Upper lobe of right lung (tissue), 1 donor: ENCODE results near the gene TIFAB. TPM values are rescaled to one million over a fixed set of nuclear protein-coding genes. Genes with fewer than 3 reads are reported as not detected.

Experiments used
- ATAC-seq: fragments of 200-7000 bp; cut with Tn5 transposase; one replicate; pipeline ENCODE4 v1.9.1; 2020; ENCODE audit warnings: mild to moderate bottlenecking, moderate library complexity
- DNase-seq: peaks from one replicate; pipeline ENCODE4 v3.0.0-alpha.2; 2020
- H3K27ac ChIP-seq: fragments of 200-600 bp; one replicate; pipeline ENCODE4 v1.8.0; 2022
- H3K27me3 ChIP-seq: fragments of 200-600 bp; one replicate; pipeline ENCODE4 v1.8.0; 2022; ENCODE audit warnings: mild to moderate bottlenecking
- H3K36me3 ChIP-seq: fragments of 200-600 bp; one replicate; pipeline ENCODE4 v1.8.0; 2022
- H3K4me1 ChIP-seq: fragments of 200-600 bp; one replicate; pipeline ENCODE4 v1.8.0; 2022
- H3K4me3 ChIP-seq: fragments of 200-600 bp; one replicate; pipeline ENCODE4 v1.8.0; 2022; ENCODE audit warnings: mild to moderate bottlenecking
- H3K9me3 ChIP-seq: fragments of 200-600 bp; one replicate; pipeline ENCODE4 v1.8.0; 2022
- intact Hi-C: fragments of 100-400 bp; cut with DNase I; formaldehyde crosslinking; loops from one replicate; pipeline ENCODE4 v1.11.0; 2022
- total RNA-seq: library from RNA; stranded (reverse); fragmentation: NEBNext Ultra II Directional; extraction: Animal tissue kit (Norgen Biotek cat#: 25700); gene quantifications from one replicate; pipeline ENCODE4 v1.2.1, GENCODE V29; 2021
- TF ChIP-seq, protein P1 (sequence below): fragments of 200-600 bp; IDR thresholded peaks from one replicate; pipeline ENCODE4 v1.8.0; 2022; ENCODE audit warnings: antibody characterized with exemption
- donor health status: DM: no; HTN: yes; CAD: no; lungs with severe emphysema.

TIFAB gene
- total RNA-seq, 1 donor from 2014 or later, result 0.43 TPM

DNA sequence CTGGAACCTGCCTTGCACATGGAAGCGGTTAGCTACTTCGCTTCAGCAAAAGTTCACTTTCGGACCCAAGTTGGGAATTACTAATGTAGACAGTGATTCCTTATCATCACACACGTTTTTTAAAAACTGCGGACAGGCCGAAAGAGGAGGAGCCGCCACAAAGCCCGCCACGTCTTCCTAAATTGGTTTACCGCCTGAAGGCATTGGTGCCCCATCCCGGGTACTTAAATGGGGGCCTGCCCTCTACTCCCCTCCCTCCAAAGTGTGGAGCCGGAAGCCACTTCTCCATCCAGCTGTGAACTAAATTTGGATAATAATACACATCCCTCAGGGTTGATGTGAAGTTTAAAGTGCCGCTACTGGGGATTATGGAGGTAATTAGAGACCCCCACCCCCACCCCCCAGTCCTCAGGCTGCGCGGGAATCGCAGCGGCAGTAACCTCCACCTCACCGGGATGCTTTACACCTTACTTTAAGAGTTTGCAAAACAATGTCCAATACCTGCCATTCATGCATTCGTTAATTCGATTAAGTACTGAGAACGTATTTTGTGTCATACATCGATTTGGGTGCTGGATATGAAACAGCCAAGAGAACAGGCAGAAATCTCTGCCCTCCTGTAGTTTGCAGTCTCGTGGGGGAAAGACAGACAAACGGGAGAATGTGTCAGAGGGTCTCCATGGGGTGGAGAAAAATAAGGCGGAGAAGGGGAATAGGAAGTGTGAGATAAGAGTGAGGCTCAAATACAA, 52.2 kb downstream of the TIFAB start:
- Histone ChIP-seq H3K4me3 (peak overlapping the region; percentile 82), H3K9me3 (no peaks in the 10 kb centered on the region), H3K27ac (peak overlapping the region; percentile 94), H3K36me3 (no peaks in the 10 kb centered on the region), H3K4me1 (peaks cover 31% of the 10 kb centered on the region), H3K27me3 (no peaks in the 10 kb centered on the region)
- DNase-seq (no peak), ATAC-seq (no peak)
- intact Hi-C loops, result no loop called here
- TF ChIP-seq, protein P1, sequence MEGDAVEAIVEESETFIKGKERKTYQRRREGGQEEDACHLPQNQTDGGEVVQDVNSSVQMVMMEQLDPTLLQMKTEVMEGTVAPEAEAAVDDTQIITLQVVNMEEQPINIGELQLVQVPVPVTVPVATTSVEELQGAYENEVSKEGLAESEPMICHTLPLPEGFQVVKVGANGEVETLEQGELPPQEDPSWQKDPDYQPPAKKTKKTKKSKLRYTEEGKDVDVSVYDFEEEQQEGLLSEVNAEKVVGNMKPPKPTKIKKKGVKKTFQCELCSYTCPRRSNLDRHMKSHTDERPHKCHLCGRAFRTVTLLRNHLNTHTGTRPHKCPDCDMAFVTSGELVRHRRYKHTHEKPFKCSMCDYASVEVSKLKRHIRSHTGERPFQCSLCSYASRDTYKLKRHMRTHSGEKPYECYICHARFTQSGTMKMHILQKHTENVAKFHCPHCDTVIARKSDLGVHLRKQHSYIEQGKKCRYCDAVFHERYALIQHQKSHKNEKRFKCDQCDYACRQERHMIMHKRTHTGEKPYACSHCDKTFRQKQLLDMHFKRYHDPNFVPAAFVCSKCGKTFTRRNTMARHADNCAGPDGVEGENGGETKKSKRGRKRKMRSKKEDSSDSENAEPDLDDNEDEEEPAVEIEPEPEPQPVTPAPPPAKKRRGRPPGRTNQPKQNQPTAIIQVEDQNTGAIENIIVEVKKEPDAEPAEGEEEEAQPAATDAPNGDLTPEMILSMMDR, result no peak

DNA sequence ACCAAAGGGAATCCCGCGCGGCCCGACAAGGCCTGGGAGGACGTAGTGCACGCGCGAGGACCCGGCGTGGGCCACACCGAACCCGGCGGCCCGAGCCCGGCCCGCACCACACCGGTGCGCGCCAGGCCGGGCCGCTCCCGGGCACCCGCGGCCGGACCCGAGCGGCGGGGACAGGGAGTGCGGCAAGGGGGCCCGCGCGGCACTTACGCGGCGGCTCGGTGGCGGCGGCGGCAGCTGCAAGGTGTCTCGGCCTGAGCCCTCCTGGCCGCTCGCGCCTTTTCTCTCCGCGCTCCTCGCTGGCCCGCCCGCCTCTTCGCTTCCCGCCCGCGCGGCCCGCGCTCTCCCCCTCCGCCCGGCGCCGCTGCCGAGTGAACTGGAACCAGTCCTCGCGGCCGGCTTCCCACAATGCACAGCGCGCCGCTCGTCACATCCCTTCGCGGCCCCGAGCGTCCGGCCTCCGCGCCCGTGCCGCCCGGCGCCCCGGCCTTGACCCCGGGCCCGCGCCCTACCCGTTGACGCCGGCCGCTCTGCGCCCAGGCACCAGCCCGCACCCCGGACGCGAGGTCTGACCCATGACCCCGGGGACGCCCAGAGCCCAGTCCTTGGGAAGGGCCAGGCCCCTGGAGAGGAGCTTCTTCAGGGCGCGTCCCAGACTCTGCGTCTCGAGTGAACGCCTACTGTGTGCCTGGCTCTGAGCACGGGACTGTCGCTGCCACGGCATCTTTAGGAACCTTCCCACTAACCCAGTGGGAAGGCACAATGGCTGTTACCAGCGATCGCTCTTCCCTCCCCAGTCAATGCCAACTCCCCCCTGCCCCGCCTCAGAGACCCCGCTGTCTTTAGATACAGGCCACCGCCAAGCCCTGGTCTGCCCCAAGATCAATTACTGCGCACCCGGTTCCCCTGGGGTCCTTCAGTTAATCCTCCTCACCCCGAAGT, 53.0 kb downstream of the TIFAB start, which contains the start of gene MACROH2A1:
Gene MACROH2A1, minus strand, starts transcription at position 377 of the 939 bp plus-strand sequence. CDS start 10,138 bp downstream, outside the sequence.
- ATAC-seq (peak; percentile 97), DNase-seq (peak; percentile 95)
- TF ChIP-seq, protein P1, result peak; percentile 5
- Histone ChIP-seq H3K4me3 (peak within 1 kb of the TSS; percentile 82), H3K4me1 (peaks cover 40% of the 10 kb centered on the region), H3K9me3 (no peaks in the 10 kb centered on the region), H3K27me3 (no peaks in the 10 kb centered on the region), H3K27ac (peak within 1 kb of the TSS; percentile 94), H3K36me3 (no peaks in the 10 kb centered on the region)
- intact Hi-C loops, result no loop called here

DNA sequence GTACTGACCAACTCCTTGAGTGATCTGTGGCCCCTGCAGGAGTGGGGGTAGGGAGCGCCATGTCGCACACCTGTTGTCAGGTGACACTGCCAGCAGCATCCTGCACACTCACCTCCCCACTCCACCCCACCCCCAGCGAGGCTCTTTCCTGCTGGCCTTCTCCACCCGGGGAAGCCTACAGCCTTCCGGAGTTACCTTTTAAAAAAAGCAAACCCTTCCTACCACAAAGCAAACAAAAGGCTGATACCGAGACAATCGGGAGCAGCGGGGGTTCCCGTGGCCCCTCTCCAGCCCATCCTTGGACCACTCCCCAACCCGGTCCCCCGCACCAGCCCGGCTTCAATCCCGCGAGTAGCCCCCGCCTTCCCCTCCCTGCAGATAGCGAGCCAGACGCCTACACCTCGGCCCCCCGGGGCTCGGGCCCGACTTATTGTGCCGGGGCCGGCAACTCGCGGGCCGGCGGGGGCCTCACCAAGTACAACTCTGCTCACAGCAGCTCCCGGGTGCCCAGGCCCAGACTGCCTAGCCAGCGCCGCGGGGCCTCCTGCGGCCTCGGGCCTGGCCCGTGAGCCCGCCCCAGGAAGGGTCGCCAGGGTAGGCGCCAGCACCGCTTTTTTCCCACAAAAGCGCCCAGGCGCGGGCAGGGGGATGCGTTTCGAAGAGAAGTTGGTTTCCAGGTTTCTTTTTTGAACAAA, 53.8 kb downstream of the TIFAB start:
- Histone ChIP-seq H3K4me3 (peak overlapping the region; percentile 82), H3K36me3 (no peaks in the 10 kb centered on the region), H3K4me1 (peaks cover 48% of the 10 kb centered on the region), H3K27ac (peak overlapping the region; percentile 94), H3K27me3 (no peaks in the 10 kb centered on the region), H3K9me3 (no peaks in the 10 kb centered on the region)
- intact Hi-C loops, result no loop called here
- DNase-seq (peak; percentile 80), ATAC-seq (peak; percentile 24)
- TF ChIP-seq, protein P1, result no peak

Other genes with a start within 250 kb of the TIFAB start
- 179 TPM for gene MACROH2A1, start 53.1 kb downstream of the TIFAB start, total RNA-seq
- not detected for gene DCANP1, start 5.0 kb downstream of the TIFAB start, total RNA-seq
- not detected for gene NEUROG1, start 83.6 kb upstream of the TIFAB start, total RNA-seq
- 0.38 TPM for gene CXCL14, start 126.6 kb upstream of the TIFAB start, total RNA-seq